ENCODE results near the gene SPATA20.

The SPATA20 gene

DNA sequence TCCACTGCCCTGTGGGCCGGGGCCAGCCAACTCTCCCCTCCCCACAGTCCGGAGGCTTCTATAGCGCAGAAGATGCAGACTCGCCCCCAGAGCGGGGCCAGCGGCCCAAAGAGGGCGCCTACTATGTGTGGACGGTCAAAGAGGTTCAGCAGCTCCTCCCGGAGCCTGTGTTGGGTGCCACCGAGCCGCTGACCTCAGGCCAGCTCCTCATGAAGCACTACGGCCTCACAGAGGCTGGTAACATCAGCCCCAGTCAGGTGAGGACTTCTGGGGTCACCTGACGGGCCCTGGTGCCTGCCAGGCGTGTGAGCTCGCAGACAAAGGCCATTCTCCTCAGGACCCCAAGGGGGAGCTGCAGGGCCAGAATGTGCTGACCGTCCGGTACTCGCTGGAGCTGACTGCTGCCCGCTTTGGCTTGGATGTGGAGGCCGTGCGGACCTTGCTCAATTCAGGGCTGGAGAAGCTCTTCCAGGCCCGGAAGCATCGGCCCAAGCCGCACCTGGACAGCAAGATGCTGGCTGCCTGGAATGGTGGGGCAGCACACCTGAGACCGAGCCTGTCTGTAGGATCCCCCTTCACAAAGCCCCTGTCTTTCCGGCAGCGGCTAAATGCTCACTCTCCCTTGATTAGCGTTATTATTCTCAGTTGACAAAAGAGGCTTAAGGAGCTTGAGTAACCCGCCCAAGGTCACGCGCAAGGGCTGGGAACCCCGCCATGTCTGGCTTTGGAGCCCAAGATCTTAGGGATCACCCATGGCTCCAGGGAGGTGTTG lies 3.9 kb downstream of the SPATA20 start:
- Histone ChIP-seq H3K23ac (ENCODE audit: low read length) (no peak overlapping the region), H3K9me3 (ENCODE audit: insufficient read depth, low read depth, low read length) (no peaks in the 10 kb centered on the region), H3K79me1 (ENCODE audit: low read length) (peaks cover 4% of the 10 kb centered on the region), H3K36me3 (ENCODE audit: control insufficient read depth in 1 of 2, insufficient read depth in 2 of 2, low read length in 2 of 2) (no peaks in the 10 kb centered on the region), H3K4me1 (ENCODE audit: control insufficient read depth in 1 of 2, insufficient read depth in 2 of 2, low read length in 2 of 2) (peaks cover 4 to 8% of the 10 kb centered on the region in 2 experiments), H2BK120ac (ENCODE audit: insufficient read depth, low read length, poor library complexity) (no peak overlapping the region), H2AK5ac (ENCODE audit: low read length) (no peak overlapping the region), H3K79me2 (ENCODE audit: control insufficient read depth, insufficient read depth, low read length, poor library complexity) (peaks cover 2% of the 10 kb centered on the region), H3K4me3 (ENCODE audit: low read depth, low read length) (no peak overlapping the region), H3K18ac (ENCODE audit: low read length) (no peak overlapping the region), H3K9ac (ENCODE audit: low read length) (no peak overlapping the region), H4K91ac (ENCODE audit: low read depth, low read length) (no peak overlapping the region), H4K12ac (ENCODE audit: low read depth, low read length) (no peak overlapping the region), H4K8ac (ENCODE audit: low read depth, low read length) (no peak overlapping the region), H2AFZ (ENCODE audit: insufficient read depth, low read length, poor library complexity) (no peak overlapping the region), H3K4ac (ENCODE audit: low read depth, low read length) (no peak overlapping the region), H3K27me3 (ENCODE audit: insufficient read depth, low read length) (no peaks in the 10 kb centered on the region), H3K4me2 (ENCODE audit: low read length) (no peak overlapping the region), H3K27ac (ENCODE audit: low read depth, low read length) (no peak overlapping the region), H2BK12ac (ENCODE audit: low read length) (no peak overlapping the region), H2BK5ac (ENCODE audit: low read depth, low read length, poor library complexity) (no peak overlapping the region), H3K14ac (ENCODE audit: low read length) (no peak overlapping the region)
- DNase-seq = peak; percentile 79 to 88
- WGBS (ENCODE audit: extremely low coverage, insufficient coverage, insufficient read length) = no CpG with 5 or more reads among the region's 32 CpGs

DNA sequence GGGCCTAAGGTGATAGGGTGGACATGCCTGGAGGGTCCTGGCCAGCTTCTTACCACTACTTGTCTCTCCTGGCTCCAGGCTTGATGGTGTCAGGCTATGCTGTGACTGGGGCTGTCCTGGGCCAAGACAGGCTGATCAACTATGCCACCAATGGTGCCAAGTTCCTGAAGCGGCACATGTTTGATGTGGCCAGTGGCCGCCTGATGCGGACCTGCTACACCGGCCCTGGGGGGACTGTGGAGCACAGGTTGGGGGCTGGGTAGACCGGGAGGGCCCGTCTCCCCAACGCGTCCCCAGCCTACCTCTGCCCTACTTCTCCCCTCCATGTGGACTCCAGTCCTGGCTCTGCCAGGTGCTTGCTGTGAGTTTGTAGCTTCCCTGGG lies 4.5 kb downstream of the SPATA20 start:
- Histone ChIP-seq H3K14ac (ENCODE audit: low read length) (no peak overlapping the region), H3K23ac (ENCODE audit: low read length) (no peak overlapping the region), H3K4ac (ENCODE audit: low read depth, low read length) (no peak overlapping the region), H2BK5ac (ENCODE audit: low read depth, low read length, poor library complexity) (no peak overlapping the region), H3K27ac (ENCODE audit: low read depth, low read length) (no peak overlapping the region), H3K27me3 (ENCODE audit: insufficient read depth, low read length) (no peaks in the 10 kb centered on the region), H2AFZ (ENCODE audit: insufficient read depth, low read length, poor library complexity) (no peak overlapping the region), H3K9ac (ENCODE audit: low read length) (no peak overlapping the region), H3K9me3 (ENCODE audit: insufficient read depth, low read depth, low read length) (no peaks in the 10 kb centered on the region), H4K12ac (ENCODE audit: low read depth, low read length) (no peak overlapping the region), H3K79me1 (ENCODE audit: low read length) (peaks cover 4% of the 10 kb centered on the region), H3K4me1 (ENCODE audit: control insufficient read depth in 1 of 2, insufficient read depth in 2 of 2, low read length in 2 of 2) (peaks cover 4 to 8% of the 10 kb centered on the region in 2 experiments), H2BK120ac (ENCODE audit: insufficient read depth, low read length, poor library complexity) (no peak overlapping the region), H3K18ac (ENCODE audit: low read length) (no peak overlapping the region), H4K8ac (ENCODE audit: low read depth, low read length) (no peak overlapping the region), H3K79me2 (ENCODE audit: control insufficient read depth, insufficient read depth, low read length, poor library complexity) (peaks cover 2% of the 10 kb centered on the region), H4K91ac (ENCODE audit: low read depth, low read length) (no peak overlapping the region), H2BK12ac (ENCODE audit: low read length) (no peak overlapping the region), H3K36me3 (ENCODE audit: control insufficient read depth in 1 of 2, insufficient read depth in 2 of 2, low read length in 2 of 2) (no peaks in the 10 kb centered on the region), H3K4me2 (ENCODE audit: low read length) (no peak overlapping the region), H2AK5ac (ENCODE audit: low read length) (no peak overlapping the region), H3K4me3 (ENCODE audit: low read depth, low read length) (no peak overlapping the region)
- WGBS (ENCODE audit: extremely low coverage, insufficient coverage, insufficient read length) = no CpG with 5 or more reads among the region's 8 CpGs
- DNase-seq = no peak

GRCh38 chr17:50551884-50552283 lies 4.9 kb downstream of the SPATA20 start:
- no peak overlapping the region for H3K9ac ChIP-seq (ENCODE audit: low read length)
- H3K14ac ChIP-seq (ENCODE audit: low read length) = no peak overlapping the region
- WGBS (ENCODE audit: extremely low coverage, insufficient coverage, insufficient read length) = no CpG with 5 or more reads among the region's 12 CpGs
- no peak overlapping the region for H3K18ac ChIP-seq (ENCODE audit: low read length)
- no peak overlapping the region for H3K27ac ChIP-seq (ENCODE audit: low read depth, low read length)
- H3K4me1 ChIP-seq (ENCODE audit: control insufficient read depth in 1 of 2, insufficient read depth in 2 of 2, low read length in 2 of 2) = peaks cover 4 to 8% of the 10 kb centered on the region in 2 experiments
- no peaks in the 10 kb centered on the region for H3K36me3 ChIP-seq (ENCODE audit: control insufficient read depth in 1 of 2, insufficient read depth in 2 of 2, low read length in 2 of 2)
- H4K91ac ChIP-seq (ENCODE audit: low read depth, low read length) = no peak overlapping the region
- H2AFZ ChIP-seq (ENCODE audit: insufficient read depth, low read length, poor library complexity) = no peak overlapping the region
- H3K27me3 ChIP-seq (ENCODE audit: insufficient read depth, low read length) = peaks cover 3% of the 10 kb centered on the region
- no peak overlapping the region for H3K4me3 ChIP-seq (ENCODE audit: low read depth, low read length)
- no peak overlapping the region for H2BK120ac ChIP-seq (ENCODE audit: insufficient read depth, low read length, poor library complexity)
- H3K4ac ChIP-seq (ENCODE audit: low read depth, low read length) = no peak overlapping the region
- no peak overlapping the region for H2AK5ac ChIP-seq (ENCODE audit: low read length)
- H2BK5ac ChIP-seq (ENCODE audit: low read depth, low read length, poor library complexity) = no peak overlapping the region
- no peak for DNase-seq
- H3K79me2 ChIP-seq (ENCODE audit: control insufficient read depth, insufficient read depth, low read length, poor library complexity) = peaks cover 2% of the 10 kb centered on the region
- no peak overlapping the region for H3K4me2 ChIP-seq (ENCODE audit: low read length)
- no peak overlapping the region for H3K23ac ChIP-seq (ENCODE audit: low read length)
- H3K79me1 ChIP-seq (ENCODE audit: low read length) = peaks cover 4% of the 10 kb centered on the region
- H4K12ac ChIP-seq (ENCODE audit: low read depth, low read length) = no peak overlapping the region
- peaks cover 2% of the 10 kb centered on the region for H3K9me3 ChIP-seq (ENCODE audit: insufficient read depth, low read depth, low read length)
- H4K8ac ChIP-seq (ENCODE audit: low read depth, low read length) = no peak overlapping the region
- no peak overlapping the region for H2BK12ac ChIP-seq (ENCODE audit: low read length)

- H2AK5ac ChIP-seq (ENCODE audit: low read length) = no peak overlapping the region
- peaks cover 5% of the 10 kb centered on the region for H3K9me3 ChIP-seq (ENCODE audit: insufficient read depth, low read depth, low read length)
- H3K4me2 ChIP-seq (ENCODE audit: low read length) = no peak overlapping the region
- no peak overlapping the region for H3K4ac ChIP-seq (ENCODE audit: low read depth, low read length)
- no peak overlapping the region for H2BK12ac ChIP-seq (ENCODE audit: low read length)
- H2BK120ac ChIP-seq (ENCODE audit: insufficient read depth, low read length, poor library complexity) = no peak overlapping the region
- no peak overlapping the region for H3K18ac ChIP-seq (ENCODE audit: low read length)
- no peaks in the 10 kb centered on the region for H3K79me1 ChIP-seq (ENCODE audit: low read length)
- no peak overlapping the region for H2AFZ ChIP-seq (ENCODE audit: insufficient read depth, low read length, poor library complexity)
- no peak overlapping the region for H3K9ac ChIP-seq (ENCODE audit: low read length)
- WGBS (ENCODE audit: extremely low coverage, insufficient coverage, insufficient read length) = no CpG with 5 or more reads among the region's 17 CpGs
- H3K36me3 ChIP-seq (ENCODE audit: control insufficient read depth in 1 of 2, insufficient read depth in 2 of 2, low read length in 2 of 2) = no peaks in the 10 kb centered on the region
- H2BK5ac ChIP-seq (ENCODE audit: low read depth, low read length, poor library complexity) = no peak overlapping the region
- no peak overlapping the region for H3K14ac ChIP-seq (ENCODE audit: low read length)
- peaks cover 25% of the 10 kb centered on the region for H3K27me3 ChIP-seq (ENCODE audit: insufficient read depth, low read length)
- DNase-seq = no peak
- no peak overlapping the region for H4K12ac ChIP-seq (ENCODE audit: low read depth, low read length)
- H3K79me2 ChIP-seq (ENCODE audit: control insufficient read depth, insufficient read depth, low read length, poor library complexity) = no peaks in the 10 kb centered on the region
- H3K4me1 ChIP-seq (ENCODE audit: control insufficient read depth in 1 of 2, insufficient read depth in 2 of 2, low read length in 2 of 2) = no peaks in the 10 kb centered on the region
- H3K27ac ChIP-seq (ENCODE audit: low read depth, low read length) = no peak overlapping the region
- H4K8ac ChIP-seq (ENCODE audit: low read depth, low read length) = no peak overlapping the region
- no peak overlapping the region for H3K4me3 ChIP-seq (ENCODE audit: low read depth, low read length)
- no peak overlapping the region for H3K23ac ChIP-seq (ENCODE audit: low read length)
- no peak overlapping the region for H4K91ac ChIP-seq (ENCODE audit: low read depth, low read length)
Measured at GRCh38 chr17:50554201-50554600, 7.2 kb downstream of the SPATA20 start.

Measured in trophoblast cell (in vitro differentiated cells and primary cell).